HEK293 (cell line): ENCODE measurements around the gene SLC9A9.

Experiments used
- CTCF ChIA-PET: fragments of 350-600 bp; formaldehyde crosslinking; extraction: SDS; loops from one replicate; lab custom pipeline; 2021; ENCODE audit warnings: antibody characterized with exemption; lab: Yijun Ruan, JAX
- POLR2A ChIA-PET: fragments of 300-600 bp; formaldehyde crosslinking; extraction: SDS; loops from one replicate; lab custom pipeline; 2020; ENCODE audit warnings: antibody characterized with exemption, inconsistent platforms; lab: Yijun Ruan, JAX
- H3K27ac ChIP-seq: fragments of 200-500 bp; sonication (Bioruptor generic); 2 replicates; pipeline ENCODE4 v1.5.1; 2014; ENCODE audit warnings: low read depth, low read length, control low read depth, inconsistent platforms; ENCODE audit errors: extremely low read depth
- H3K36me3 ChIP-seq, 2 experiments: fragments of 200-500 bp in 1 of 2; sonication (Bioruptor generic) in 1 of 2; 1 replicate in 1 of 2; 2 replicates in 1 of 2; pipeline ENCODE4 v1.5.1; 2014 to 2017; ENCODE audit warnings: inconsistent platforms in 2 of 2, low read length in 2 of 2; ENCODE audit not compliant: control insufficient read depth in 2 of 2, insufficient read depth in 1 of 2
- H3K4me1 ChIP-seq: fragments of 200-500 bp; sonication (Bioruptor generic); 2 replicates; pipeline ENCODE4 v1.5.1; 2014; ENCODE audit warnings: mild to moderate bottlenecking, low read length, inconsistent platforms; ENCODE audit not compliant: control insufficient read depth, insufficient read depth
- H3K4me3 ChIP-seq: 2 replicates; pipeline ENCODE4 v1.5.1; 2011; ENCODE audit warnings: low read depth, mild to moderate bottlenecking, control low read depth, low read length, moderate library complexity
- H3K9me3 ChIP-seq: fragments of 200-500 bp; sonication (Bioruptor generic); 2 replicates; pipeline ENCODE4 v1.5.1; 2014; ENCODE audit warnings: low read depth, low read length, inconsistent platforms; ENCODE audit not compliant: control insufficient read depth, insufficient read depth
- BCL11B ChIP-seq: fragments of 450-650 bp; formaldehyde crosslinking; IDR thresholded peaks from 2 replicates; pipeline ENCODE4 v1.5.1; 2016; ENCODE audit warnings: low read depth, missing biosample characterization, missing genetic modification characterization
- CTCF ChIP-seq: fragments of 450-650 bp; formaldehyde crosslinking; IDR thresholded peaks from 2 replicates; pipeline ENCODE4 v1.5.1; 2016; ENCODE audit warnings: missing biosample characterization, missing genetic modification characterization
- GLI4 ChIP-seq: fragments of 450-650 bp; formaldehyde crosslinking; IDR thresholded peaks from 2 replicates; pipeline ENCODE4 v1.5.1; 2016; ENCODE audit warnings: missing biosample characterization, missing genetic modification characterization
- IKZF3 ChIP-seq: fragments of 450-650 bp; IDR thresholded peaks from 2 replicates; pipeline ENCODE4 v1.5.0; 2018; ENCODE audit warnings: missing biosample characterization, mild to moderate bottlenecking, missing genetic modification characterization, moderate library complexity
- KLF17 ChIP-seq: fragments of 450-650 bp; formaldehyde crosslinking; IDR thresholded peaks from 2 replicates; pipeline ENCODE4 v1.5.1; 2016; ENCODE audit warnings: missing biosample characterization, missing genetic modification characterization
- YY2 ChIP-seq: fragments of 450-650 bp; formaldehyde crosslinking; IDR thresholded peaks from 2 replicates; pipeline ENCODE4 v1.5.1; 2016; ENCODE audit warnings: missing biosample characterization, missing genetic modification characterization
- ZBTB17 ChIP-seq: fragments of 450-650 bp; formaldehyde crosslinking; IDR thresholded peaks from 2 replicates; pipeline ENCODE4 v1.5.1; 2016; ENCODE audit warnings: missing biosample characterization, missing genetic modification characterization
- ZBTB26 ChIP-seq: fragments of 450-650 bp; formaldehyde crosslinking; optimal IDR thresholded peaks from 2 replicates; pipeline ENCODE3; 2016; ENCODE audit warnings: missing biosample characterization, mild to moderate bottlenecking, missing genetic modification characterization
- ZNF112 ChIP-seq: fragments of 450-650 bp; formaldehyde crosslinking; IDR thresholded peaks from 2 replicates; pipeline ENCODE4 v1.5.0; 2017; ENCODE audit warnings: missing biosample characterization, missing genetic modification characterization
- ZNF114 ChIP-seq: fragments of 450-650 bp; formaldehyde crosslinking; IDR thresholded peaks from 2 replicates; pipeline ENCODE4 v1.5.0; 2017; ENCODE audit warnings: missing biosample characterization, missing genetic modification characterization
- ZNF274 ChIP-seq, 2 experiments: fragments of 200-500 bp in 1 of 2; fragments of 450-650 bp in 1 of 2; sonication (Bioruptor generic) in 1 of 2; formaldehyde crosslinking in 1 of 2; IDR thresholded peaks; 2 replicates each; pipeline versions ENCODE4 v1.5.1 to v1.6.1; 2014 to 2016; ENCODE audit warnings: borderline replicate concordance in 1 of 2, inconsistent platforms in 1 of 2, low read length in 1 of 2, missing biosample characterization in 1 of 2, missing genetic modification characterization in 1 of 2
- ZNF302 ChIP-seq: fragments of 450-650 bp; formaldehyde crosslinking; IDR thresholded peaks from 2 replicates; pipeline ENCODE4 v1.5.1; 2016; ENCODE audit warnings: missing biosample characterization, missing genetic modification characterization, low read depth
- ZNF311 ChIP-seq: fragments of 450-650 bp; formaldehyde crosslinking; IDR thresholded peaks from 2 replicates; pipeline ENCODE4 v1.5.1; 2017; ENCODE audit warnings: missing biosample characterization, missing genetic modification characterization, borderline replicate concordance
- ZNF394 ChIP-seq: fragments of 450-650 bp; formaldehyde crosslinking; IDR thresholded peaks from 2 replicates; pipeline ENCODE4 v1.5.1; 2016; ENCODE audit warnings: missing biosample characterization, missing genetic modification characterization, mild to moderate bottlenecking, moderate library complexity, borderline replicate concordance
- ZNF449 ChIP-seq: fragments of 450-650 bp; formaldehyde crosslinking; IDR thresholded peaks from 2 replicates; pipeline ENCODE4 v1.5.1; 2017; ENCODE audit warnings: missing biosample characterization, mild to moderate bottlenecking, missing genetic modification characterization, moderate library complexity
- ZNF555 ChIP-seq: fragments of 450-650 bp; formaldehyde crosslinking; conservative IDR thresholded peaks from 2 replicates; pipeline ENCODE4 v1.5.1; 2017; ENCODE audit warnings: missing biosample characterization, mild to moderate bottlenecking, missing genetic modification characterization, inconsistent platforms
- ZNF585B ChIP-seq: fragments of 450-650 bp; formaldehyde crosslinking; IDR thresholded peaks from 2 replicates; pipeline ENCODE4 v1.5.1; 2016; ENCODE audit warnings: missing biosample characterization, missing genetic modification characterization
- ZNF660 ChIP-seq: fragments of 450-650 bp; IDR thresholded peaks from 2 replicates; pipeline ENCODE4 v1.5.1; 2018; ENCODE audit warnings: missing biosample characterization, mild to moderate bottlenecking, missing genetic modification characterization
- ZNF670 ChIP-seq: fragments of 450-650 bp; formaldehyde crosslinking; IDR thresholded peaks from 2 replicates; pipeline ENCODE4 v1.5.1; 2016; ENCODE audit warnings: missing biosample characterization, missing genetic modification characterization, low read depth
- ZNF707 ChIP-seq: fragments of 450-650 bp; formaldehyde crosslinking; IDR thresholded peaks from 2 replicates; pipeline ENCODE4 v1.5.1; 2016; ENCODE audit warnings: missing biosample characterization, missing genetic modification characterization
- ZNF837 ChIP-seq: fragments of 450-650 bp; formaldehyde crosslinking; IDR thresholded peaks from 2 replicates; pipeline ENCODE4 v1.5.1; 2016; ENCODE audit warnings: missing biosample characterization, missing genetic modification characterization

SLC9A9 gene

GRCh38 chr3:143427631-143428030, 420.6 kb downstream of the SLC9A9 start:
- Histone ChIP-seq H3K4me3 (no peak overlapping the region), H3K27ac (no peak overlapping the region), H3K4me1 (peaks cover 3% of the 10 kb centered on the region; the same call in 1 of the 2 replicates), H3K9me3 (no peaks in the 10 kb centered on the region), H3K36me3 (no peaks in the 10 kb centered on the region)
- POLR2A ChIA-PET = no interaction called here
- CTCF ChIA-PET = interaction anchor here (0.6 to 0.7 kb wide), 2 partner anchors 97 to 184 kb away, joined by 3 read pairs; no protein-coding TSS in a partner anchor
- TF ChIP-seq ZBTB26 (tag by site-specific recombination) = no peak
- no peak for TF ChIP-seq IKZF3
- TF ChIP-seq YY2 (tag by site-specific recombination) = no peak
- no peak for TF ChIP-seq KLF17 (tag by site-specific recombination)
- TF ChIP-seq, all 188 proteins: peak for 0

- no peaks in the 10 kb centered on the region for H3K4me1 ChIP-seq
- no peak overlapping the region for H3K4me3 ChIP-seq
- no peaks in the 10 kb centered on the region for H3K9me3 ChIP-seq
- H3K36me3 ChIP-seq = no peaks in the 10 kb centered on the region
- POLR2A ChIA-PET = no interaction called here
- CTCF ChIA-PET = no interaction called here
- TF ChIP-seq ZNF585B (tag by site-specific recombination) (no peak), ZNF660 (tag by site-specific recombination) (no peak), ZNF274 (IDR thresholded peaks at IDR 0.05; ENCODE audit: low read length) (no peak), ZNF274 (tag by site-specific recombination; IDR thresholded peaks at IDR 0.05; ENCODE audit: borderline replicate concordance) (no peak), GLI4 (no peak), CTCF (tag by site-specific recombination) (no peak), ZNF311 (tag by site-specific recombination) (no peak), ZNF302 (tag by site-specific recombination) (no peak), ZNF837 (tag by site-specific recombination) (no peak)
- H3K27ac ChIP-seq = no peak overlapping the region
Observed at GRCh38 chr3:143424874-143425273, 423.4 kb downstream of the SLC9A9 start.

GRCh38 chr3:143421556-143421955, 426.7 kb downstream of the SLC9A9 start:
- ChIA-PET CTCF (no interaction called here), POLR2A (no interaction called here)
- Histone ChIP-seq H3K4me1 (no peaks in the 10 kb centered on the region), H3K9me3 (no peaks in the 10 kb centered on the region), H3K36me3 (no peaks in the 10 kb centered on the region), H3K4me3 (no peak overlapping the region), H3K27ac (no peak overlapping the region)
- TF ChIP-seq ZNF449 (tag by site-specific recombination) = no peak
- no peak for TF ChIP-seq ZNF707
- TF ChIP-seq ZNF114 (tag by site-specific recombination) = no peak
- TF ChIP-seq ZBTB17 (tag by site-specific recombination) = no peak
- no peak for TF ChIP-seq ZNF112 (tag by site-specific recombination)
- TF ChIP-seq ZNF670 (tag by site-specific recombination) = no peak
- TF ChIP-seq ZNF394 (tag by site-specific recombination) = no peak
- no peak for TF ChIP-seq BCL11B (tag by site-specific recombination)
- TF ChIP-seq ZNF555 (tag by site-specific recombination) = no peak
